ENCODE measurements around the gene RNU4-1.

Gene RNU4-1

GRCh38 chr12:120314220-120314619 is 21.2 kb upstream of the RNU4-1 start:
- Histone ChIP-seq H3K9me3 (replicated peaks; ENCODE audit: insufficient read depth, low read length) (no peaks in the 10 kb centered on the region), H3K27ac (ENCODE audit: low read length) (no peak overlapping the region), H3K4me2 (ENCODE audit: low read depth, low read length) (no peak overlapping the region), H3K36me3 (replicated peaks; ENCODE audit: insufficient read depth, low read length) (no peaks in the 10 kb centered on the region), H3K27me3 (replicated peaks; ENCODE audit: insufficient read depth, low read length) (no peaks in the 10 kb centered on the region), H3K9me2 (replicated peaks; ENCODE audit: insufficient read depth, low read length) (no peaks in the 10 kb centered on the region), H3K79me2 (ENCODE audit: low read length) (no peaks in the 10 kb centered on the region), H3F3A (ENCODE audit: insufficient read depth, low read length) (no peaks in the 10 kb centered on the region), H3K9ac (ENCODE audit: low read length) (no peak overlapping the region), H3K4me1 (ENCODE audit: low read length) (no peaks in the 10 kb centered on the region), H3K4me3 (ENCODE audit: low read length) (no peak overlapping the region), H4K20me1 (ENCODE audit: insufficient read depth, low read length) (no peaks in the 10 kb centered on the region), H2AFZ (ENCODE audit: low read length) (no peak overlapping the region)
- DNase-seq: peak; percentile 8
- TF ChIP-seq CTCF (IDR thresholded peaks at IDR 0.05; ENCODE audit: low read length): peak; percentile 13; the same call in 1 of the 2 replicates
- no peak for TF ChIP-seq EZH2 (optimal IDR thresholded peaks at IDR 0.05; ENCODE audit: low read depth, low read length)
- TF ChIP-seq EZH2phosphoT487 (IDR thresholded peaks at IDR 0.05; ENCODE audit: low read length): no peak

GRCh38 chr12:120301962-120302815 is 9.2 kb upstream of the RNU4-1 start, which contains the start of gene SIRT4:
TSS of gene SIRT4 (plus strand) at chr12:120302321. CDS start at chr12:120303562, 1,241 bp downstream.
- H3K36me3 ChIP-seq (replicated peaks; ENCODE audit: insufficient read depth, low read length): no peaks in the 10 kb centered on the region
- no peaks in the 10 kb centered on the region for H4K20me1 ChIP-seq (ENCODE audit: insufficient read depth, low read length)
- H3K27ac ChIP-seq (ENCODE audit: low read length): no peak within 1 kb of the TSS
- H3K9ac ChIP-seq (ENCODE audit: low read length): peak within 1 kb of the TSS; percentile 66
- peak within 1 kb of the TSS; percentile 77 for H3K4me2 ChIP-seq (ENCODE audit: low read depth, low read length)
- H3K4me3 ChIP-seq (ENCODE audit: low read length): peak within 1 kb of the TSS; percentile 77
- H3K79me2 ChIP-seq (ENCODE audit: low read length): no peaks in the 10 kb centered on the region
- TF ChIP-seq EZH2phosphoT487 (IDR thresholded peaks at IDR 0.05; ENCODE audit: low read length): no peak
- TF ChIP-seq EZH2 (optimal IDR thresholded peaks at IDR 0.05; ENCODE audit: low read depth, low read length): no peak
- peak; percentile 51 for TF ChIP-seq CTCF (IDR thresholded peaks at IDR 0.05; ENCODE audit: low read length)
- H3K27me3 ChIP-seq (replicated peaks; ENCODE audit: insufficient read depth, low read length): no peaks in the 10 kb centered on the region
- H3K4me1 ChIP-seq (ENCODE audit: low read length): no peaks in the 10 kb centered on the region
- no peaks in the 10 kb centered on the region for H3K9me2 ChIP-seq (replicated peaks; ENCODE audit: insufficient read depth, low read length)
- H2AFZ ChIP-seq (ENCODE audit: low read length): peak within 1 kb of the TSS; percentile 86
- peak; percentile 86 for DNase-seq
- no peaks in the 10 kb centered on the region for H3K9me3 ChIP-seq (replicated peaks; ENCODE audit: insufficient read depth, low read length)
- no peaks in the 10 kb centered on the region for H3F3A ChIP-seq (ENCODE audit: insufficient read depth, low read length)

GRCh38 chr12:120292411-120292660 is 701 bp downstream of the RNU4-1 start:
- H3K9me2 ChIP-seq (replicated peaks; ENCODE audit: insufficient read depth, low read length): no peaks in the 10 kb centered on the region
- no peaks in the 10 kb centered on the region for H3K9me3 ChIP-seq (replicated peaks; ENCODE audit: insufficient read depth, low read length)
- no peaks in the 10 kb centered on the region for H3K79me2 ChIP-seq (ENCODE audit: low read length)
- no peak for DNase-seq
- no peaks in the 10 kb centered on the region for H3K36me3 ChIP-seq (replicated peaks; ENCODE audit: insufficient read depth, low read length)
- H3F3A ChIP-seq (ENCODE audit: insufficient read depth, low read length): peaks cover 19% of the 10 kb centered on the region; the same call in 1 of the 2 replicates
- H3K4me1 ChIP-seq (ENCODE audit: low read length): no peaks in the 10 kb centered on the region
- H3K4me2 ChIP-seq (ENCODE audit: low read depth, low read length): peak overlapping the region; percentile 92; the same call in 1 of the 2 replicates
- no peaks in the 10 kb centered on the region for H3K27me3 ChIP-seq (replicated peaks; ENCODE audit: insufficient read depth, low read length)
- TF ChIP-seq CTCF (IDR thresholded peaks at IDR 0.05; ENCODE audit: low read length) (no peak), EZH2 (optimal IDR thresholded peaks at IDR 0.05; ENCODE audit: low read depth, low read length) (no peak), EZH2phosphoT487 (IDR thresholded peaks at IDR 0.05; ENCODE audit: low read length) (no peak)
- H2AFZ ChIP-seq (ENCODE audit: low read length): no peak overlapping the region
- H3K4me3 ChIP-seq (ENCODE audit: low read length): peak overlapping the region; percentile 59
- peak overlapping the region; percentile 97 for H3K27ac ChIP-seq (ENCODE audit: low read length)
- H4K20me1 ChIP-seq (ENCODE audit: insufficient read depth, low read length): no peaks in the 10 kb centered on the region
- peak overlapping the region; percentile 96 for H3K9ac ChIP-seq (ENCODE audit: low read length)
